ENCODE results near the gene TMEM151B.
"Not testable (repeated sequence)": the region's sequence is repeated elsewhere in the genome, so short reads cannot be mapped to it uniquely, and the experiment has no call there.

GRCh38 chr6:44350650-44350994 is 80.4 kb downstream of the TMEM151B start:
- TF ChIP-seq CTCF (IDR thresholded peaks at IDR 0.05 in 4 of 5, conservative IDR thresholded peaks at IDR 0.05 in 1 of 5); POLR2A (IDR thresholded peaks at IDR 0.05): not testable (repeated sequence)
